SIG-M5 (cell line): ENCODE measurements around the gene SEPSECS.
A peak's percentile ranks its signal among the peaks of the same experiment; 100 is the strongest.

Experiments
- DNase-seq: peaks from one replicate; lab custom pipeline; 2025; lab: John Stamatoyannopoulos, UW

The SEPSECS gene

DNA sequence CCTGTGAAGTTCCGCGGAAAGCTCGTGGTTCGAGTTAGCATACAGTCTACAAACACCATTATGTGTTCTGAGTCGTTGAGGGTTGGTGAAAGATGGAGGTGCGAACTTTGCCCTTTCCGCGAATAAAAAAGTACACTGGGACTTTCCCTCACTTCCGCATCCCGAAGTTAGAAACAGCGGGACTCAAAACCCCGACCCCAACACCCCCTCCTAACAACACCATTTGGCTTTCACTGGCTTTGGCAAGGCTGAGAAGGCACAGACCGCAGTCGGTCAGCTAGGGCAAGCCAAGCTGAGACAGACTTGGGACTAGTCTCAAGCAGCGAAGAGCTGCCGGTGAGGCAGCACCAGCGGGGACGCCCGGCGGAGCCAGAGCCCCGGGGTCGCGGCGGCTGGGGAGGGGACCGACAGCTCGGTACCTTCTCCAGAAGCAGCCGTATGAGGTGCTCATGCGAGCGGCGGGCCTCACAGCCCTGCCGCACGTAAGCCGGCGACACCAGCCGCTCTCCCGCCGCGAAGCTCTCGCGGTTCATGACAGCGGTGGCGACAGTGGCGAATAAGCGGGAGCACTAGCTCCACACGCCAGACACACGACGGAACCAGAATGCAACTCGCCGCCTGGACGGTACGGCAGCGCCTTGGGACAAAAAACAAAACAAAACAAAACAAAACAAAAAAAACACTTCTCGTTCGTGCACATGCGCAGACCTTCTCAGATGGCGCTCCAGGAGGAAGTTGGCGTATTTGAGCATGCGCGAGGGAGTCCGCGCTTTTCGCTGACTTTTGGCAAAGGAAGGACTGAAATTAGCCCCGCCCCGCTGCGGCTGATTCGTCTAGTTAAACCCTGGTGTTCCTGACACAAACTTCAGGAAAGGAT, at the start of gene SEPSECS:
Gene SEPSECS, minus strand, starts transcription at position 613 of the 877 bp plus-strand sequence. Its CDS starts 80 bp downstream, at position 533.
- DNase-seq = peak; percentile 67

- DNase-seq = no peak
These were observed 49.5 kb upstream of the SEPSECS start for GRCh38 chr4:25209702-25210101.

GRCh38 chr4:25207997-25208396, 47.7 kb upstream of the SEPSECS start:
- DNase-seq = no peak

DNA sequence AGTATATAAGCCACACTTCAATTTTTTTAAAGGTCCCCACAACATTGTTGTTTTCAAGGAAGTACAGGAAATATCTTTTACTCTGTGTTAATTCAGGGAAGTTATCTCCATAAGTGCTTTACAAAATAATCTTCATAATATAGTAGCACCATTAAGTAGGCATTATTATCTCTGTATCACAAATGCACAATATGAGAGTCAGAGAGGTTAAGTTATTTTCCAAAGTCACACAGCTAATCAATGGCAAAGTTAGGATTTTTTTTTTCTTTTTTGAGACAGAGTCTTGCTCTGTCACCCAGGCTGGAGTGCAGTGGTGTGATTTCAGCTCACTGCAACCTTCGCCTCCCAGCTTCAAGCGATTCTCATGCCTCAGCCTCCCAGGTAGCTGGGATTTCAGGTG, 38.5 kb upstream of the SEPSECS start:
- DNase-seq = no peak

- no peak for DNase-seq
These were observed 30.2 kb upstream of the SEPSECS start for GRCh38 chr4:25190407-25190806.

- no peak for DNase-seq
These were observed 23.8 kb upstream of the SEPSECS start for GRCh38 chr4:25184056-25184455.

DNA sequence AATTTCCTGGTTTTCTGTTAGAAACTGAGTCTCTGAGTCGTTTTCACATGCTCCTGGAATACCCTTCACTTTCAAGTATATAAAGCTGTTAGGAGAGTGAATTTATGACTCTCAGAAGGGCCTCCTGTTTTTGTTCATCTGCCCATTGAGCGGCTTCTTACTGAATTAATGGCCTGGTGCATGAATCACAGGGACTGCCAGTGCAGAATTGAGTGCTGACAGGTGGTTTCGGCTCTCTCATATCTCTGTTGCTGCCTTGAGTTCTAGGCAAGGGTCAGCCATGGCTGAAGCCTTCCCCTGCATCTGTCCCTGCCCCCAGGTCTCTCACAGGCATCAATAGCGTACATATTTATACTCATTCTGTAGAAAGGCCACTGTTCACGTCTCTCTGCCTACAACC, 22.7 kb upstream of the SEPSECS start:
- DNase-seq = no peak

DNA sequence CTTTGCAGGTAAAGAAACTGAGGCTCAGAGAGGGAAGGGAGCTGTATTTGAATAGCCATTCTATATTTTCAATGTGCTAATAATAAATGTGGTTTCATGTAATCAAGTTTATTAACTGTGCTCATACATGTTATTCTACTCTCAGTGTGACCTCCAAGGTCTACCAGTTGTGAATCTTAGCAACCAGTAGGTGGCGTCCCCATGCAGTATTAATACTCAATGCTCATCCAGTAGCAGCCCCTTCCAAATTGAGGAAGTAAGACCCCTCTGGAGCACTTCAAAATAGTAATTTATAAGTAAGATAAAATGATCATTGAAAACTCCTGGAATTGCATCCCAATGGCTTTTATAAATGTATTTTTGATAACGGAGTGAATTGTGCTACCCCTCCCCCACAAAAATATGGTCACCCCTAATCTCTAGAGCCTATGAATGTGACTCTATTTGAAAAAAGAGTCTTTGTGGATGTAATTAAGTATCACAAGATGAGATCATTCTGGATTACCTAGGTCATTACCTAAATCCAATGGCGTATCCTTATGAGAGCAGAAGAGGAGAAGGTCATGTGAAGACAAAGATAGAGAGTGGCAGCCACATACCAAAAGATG, 20.4 kb upstream of the SEPSECS start:
- no peak for DNase-seq

- DNase-seq = no peak
These were observed 18.6 kb upstream of the SEPSECS start for GRCh38 chr4:25178838-25179261.

DNA sequence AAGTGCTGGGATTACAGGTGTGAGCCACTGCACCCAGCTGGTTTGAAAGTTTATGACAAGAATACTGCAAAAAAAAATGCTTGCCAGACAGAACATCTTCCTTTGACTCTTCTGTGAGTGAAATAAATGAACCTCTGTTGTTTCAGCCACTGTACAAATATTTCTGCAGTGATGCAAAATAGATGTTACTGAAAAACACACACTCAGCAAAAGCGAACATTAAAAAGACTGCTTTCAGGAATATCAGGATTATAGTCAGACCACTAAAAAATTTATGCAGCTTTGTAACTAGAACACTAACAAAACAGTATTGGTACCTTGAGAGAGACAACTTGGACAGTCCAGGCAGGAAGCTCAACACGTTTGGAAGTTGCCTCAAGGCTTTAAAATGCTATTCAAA, 16.9 kb upstream of the SEPSECS start:
- DNase-seq = no peak

GRCh38 chr4:25174674-25175073, 14.4 kb upstream of the SEPSECS start:
- DNase-seq = no peak

GRCh38 chr4:25172961-25173915, 13.0 kb upstream of the SEPSECS start:
- peak; percentile 56 for DNase-seq

DNA sequence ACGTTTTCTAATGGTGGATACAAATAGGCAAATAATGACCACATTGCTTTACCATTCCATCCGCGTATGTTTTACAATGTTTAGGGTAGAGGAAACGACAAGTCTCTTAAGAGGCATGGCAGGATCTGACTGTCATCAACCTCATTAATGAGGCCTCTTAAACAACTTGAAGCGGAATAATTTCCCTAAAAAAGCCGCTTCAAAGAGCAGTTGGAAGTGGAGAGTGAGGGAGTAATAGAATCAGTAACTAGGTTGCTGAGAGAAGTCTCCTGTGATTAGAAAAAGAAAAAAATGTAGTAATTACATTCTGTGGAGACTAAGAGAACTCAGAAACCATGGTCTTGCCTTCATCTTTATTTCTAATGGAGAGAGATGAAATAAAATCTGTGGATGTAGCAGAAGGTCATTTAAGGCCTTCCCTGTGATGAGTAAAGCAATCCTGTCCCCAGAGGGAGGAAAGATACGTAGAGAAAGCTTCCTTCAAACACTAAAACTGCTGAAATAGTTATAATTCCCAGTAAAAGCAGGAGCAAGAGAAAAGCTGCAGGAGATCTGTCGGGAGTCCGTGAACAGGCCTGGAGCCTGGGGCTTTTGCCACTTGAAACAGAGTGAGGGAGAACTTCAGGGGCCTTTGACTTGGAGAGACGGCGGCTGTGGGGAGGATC, 11.1 kb upstream of the SEPSECS start:
- DNase-seq = no peak

- DNase-seq = no peak
These were observed 9.2 kb upstream of the SEPSECS start for GRCh38 chr4:25169446-25169845.

DNA sequence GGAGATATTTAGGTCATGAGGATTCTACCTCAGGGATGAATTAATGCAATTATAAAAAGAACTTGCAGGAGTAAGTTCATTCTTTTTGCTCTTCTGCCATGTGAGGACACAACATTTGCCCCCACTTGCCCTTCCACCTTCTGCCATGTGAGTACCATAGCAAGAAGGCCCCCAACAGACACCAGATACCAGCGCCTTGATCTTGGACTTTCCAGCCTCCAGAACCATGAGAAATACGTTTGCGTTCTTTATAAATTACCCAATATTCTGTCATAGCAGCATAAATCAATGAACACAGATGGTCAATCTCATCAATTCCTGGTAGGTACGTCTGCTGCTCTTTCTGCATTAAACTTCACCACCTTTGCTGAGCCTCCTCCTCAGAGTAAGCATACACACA, 5.7 kb upstream of the SEPSECS start:
- no peak for DNase-seq

- DNase-seq = peak; percentile 49
These were observed 2.9 kb upstream of the SEPSECS start for GRCh38 chr4:25163196-25163595.

- no peak for DNase-seq
These were observed 2.3 kb upstream of the SEPSECS start for GRCh38 chr4:25162566-25162965.

- DNase-seq = no peak
These were observed 1.3 kb upstream of the SEPSECS start for GRCh38 chr4:25161593-25161950.

DNA sequence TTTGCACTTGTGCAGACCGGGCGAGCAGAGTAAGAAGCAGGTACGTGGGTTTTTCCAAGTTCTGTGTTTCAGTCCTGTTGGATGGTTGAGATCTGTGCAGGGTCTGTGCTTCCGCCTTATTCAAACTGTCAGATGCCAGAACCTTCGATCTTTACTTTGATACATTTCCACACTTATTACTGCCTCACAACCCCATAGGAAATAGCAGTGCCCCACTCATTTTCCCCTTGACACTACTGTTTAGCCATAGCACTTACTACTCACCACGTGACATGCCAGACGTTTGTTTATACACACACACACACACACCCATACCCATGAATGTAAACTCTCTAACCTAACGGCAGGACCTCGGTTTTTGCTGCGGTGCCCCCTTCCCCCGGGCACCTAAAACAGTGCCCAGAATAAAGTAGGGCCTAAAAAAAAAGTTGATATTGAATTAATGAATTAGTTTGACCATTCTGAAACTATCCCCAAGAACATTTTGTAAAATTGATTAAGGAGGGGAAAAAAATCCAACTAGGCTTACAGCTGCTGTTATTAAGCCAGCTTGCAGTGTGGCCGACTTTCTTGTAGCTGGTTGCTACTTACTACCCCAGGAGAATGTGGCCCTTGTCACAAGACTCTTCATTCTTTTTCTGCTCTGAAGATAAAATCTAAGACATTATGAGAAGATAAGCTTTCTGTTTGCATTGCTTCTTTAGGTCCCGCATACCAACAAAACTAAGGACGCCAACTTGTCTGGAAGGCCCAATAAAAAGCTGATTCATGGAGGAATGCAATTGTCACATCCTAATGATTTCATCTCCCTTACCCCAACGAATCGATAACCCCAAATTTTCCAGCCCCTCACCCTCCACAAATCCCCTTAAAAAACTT, 704 bp upstream of the SEPSECS start:
- DNase-seq = no peak

DNA sequence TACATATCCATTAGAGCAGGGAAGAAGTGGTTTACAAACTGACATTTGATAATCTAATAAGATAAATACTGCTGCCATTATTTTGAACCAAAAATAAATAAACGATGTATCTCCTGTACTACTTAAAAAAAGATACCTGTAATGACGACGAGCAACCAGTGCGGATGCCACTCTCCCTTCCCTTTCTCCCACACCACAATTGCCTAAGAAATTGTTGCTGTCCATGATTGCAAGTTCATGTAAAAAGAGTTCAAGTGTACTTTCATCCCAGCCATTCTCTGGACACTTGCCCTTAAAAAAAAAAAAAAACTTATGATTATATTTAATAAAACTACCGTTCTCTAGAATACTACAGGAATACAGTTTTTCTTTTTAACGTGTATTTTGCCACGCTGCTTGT, 1.4 kb downstream of the SEPSECS start:
- DNase-seq = no peak

DNA sequence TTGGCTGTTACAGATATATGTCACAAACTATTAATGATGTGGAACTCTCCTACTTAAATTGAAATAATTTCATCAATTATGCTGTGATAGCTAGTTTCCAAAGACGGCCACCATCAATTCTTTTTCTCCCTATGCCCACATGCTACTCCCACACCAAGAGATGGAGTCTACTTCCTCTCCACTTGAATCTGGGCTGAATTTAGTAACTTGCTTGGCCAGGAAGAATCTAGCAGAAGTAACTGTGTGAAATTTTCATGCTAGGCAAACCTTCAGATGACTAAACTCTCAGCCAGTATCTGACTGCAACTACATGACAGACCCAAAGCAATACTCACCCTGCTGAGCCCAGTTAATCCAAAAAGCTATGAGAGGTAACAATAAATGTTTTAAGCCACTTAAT, 3.2 kb downstream of the SEPSECS start:
- no peak for DNase-seq
